KOPT-K1 (cell line): ENCODE data around the gene ADAM11.
A peak's percentile ranks its signal among the peaks of the same experiment; 100 is the strongest.
"Not testable (repeated sequence)": the region's sequence is repeated elsewhere in the genome, so short reads cannot be mapped to it uniquely, and the experiment has no call there.

ENCODE experiments used
- H3K27ac ChIP-seq: fragments of 200-600 bp; sonication (generic); 2 replicates; pipeline ENCODE4 v1.5.1; 2016; ENCODE audit warnings: antibody characterized with exemption, mild to moderate bottlenecking, low read depth, low read length; ENCODE audit not compliant: poor library complexity, severe bottlenecking
- H3K36me3 ChIP-seq: fragments of 200-600 bp; sonication (generic); 2 replicates; pipeline ENCODE4 v1.5.1; 2017; ENCODE audit warnings: antibody characterized with exemption, mild to moderate bottlenecking, low read length, moderate library complexity; ENCODE audit not compliant: insufficient read depth
- H3K9me3 ChIP-seq: fragments of 200-600 bp; sonication (generic); 2 replicates; pipeline ENCODE4 v1.5.1; 2017; ENCODE audit warnings: antibody characterized with exemption, low read length, mild to moderate bottlenecking; ENCODE audit not compliant: insufficient read depth, poor library complexity, severe bottlenecking

Gene ADAM11

GRCh38 chr17:44793885-44794842, 35.4 kb downstream of the ADAM11 start:
- peaks cover 8% of the 10 kb centered on the region; the same call in 1 of the 2 replicates for H3K36me3 ChIP-seq
- no peak overlapping the region for H3K27ac ChIP-seq

GRCh38 chr17:44794851-44795413, 36.1 kb downstream of the ADAM11 start:
- no peaks in the 10 kb centered on the region for H3K9me3 ChIP-seq
- peaks cover 8% of the 10 kb centered on the region; the same call in 1 of the 2 replicates for H3K36me3 ChIP-seq
- H3K27ac ChIP-seq, result no peak overlapping the region

More at GRCh38 chr17:44793885-44794842, 35.4 kb downstream of the ADAM11 start:
- no peaks in the 10 kb centered on the region for H3K9me3 ChIP-seq

- Histone ChIP-seq H3K36me3 (peaks cover 12% of the 10 kb centered on the region), H3K9me3 (no peaks in the 10 kb centered on the region), H3K27ac (no peak overlapping the region)
Measured at GRCh38 chr17:44795421-44795820, 36.6 kb downstream of the ADAM11 start.

GRCh38 chr17:44795928-44796327, 37.1 kb downstream of the ADAM11 start:
- no peaks in the 10 kb centered on the region for H3K9me3 ChIP-seq
- peaks cover 17% of the 10 kb centered on the region for H3K36me3 ChIP-seq
- H3K27ac ChIP-seq, result no peak overlapping the region

GRCh38 chr17:44796731-44797130, 37.9 kb downstream of the ADAM11 start:
- Histone ChIP-seq H3K27ac (no peak overlapping the region), H3K36me3 (peaks cover 25% of the 10 kb centered on the region), H3K9me3 (no peaks in the 10 kb centered on the region)

GRCh38 chr17:44797802-44798201, 39.0 kb downstream of the ADAM11 start:
- Histone ChIP-seq H3K9me3 (no peaks in the 10 kb centered on the region), H3K27ac (peak overlapping the region; percentile 33), H3K36me3 (peaks cover 35% of the 10 kb centered on the region)

- H3K27ac ChIP-seq, result peak overlapping the region; percentile 33
- no peaks in the 10 kb centered on the region for H3K9me3 ChIP-seq
- H3K36me3 ChIP-seq, result peaks cover 40% of the 10 kb centered on the region
Measured at GRCh38 chr17:44798356-44798755, 39.6 kb downstream of the ADAM11 start.

- H3K9me3 ChIP-seq, result no peaks in the 10 kb centered on the region
- H3K27ac ChIP-seq, result no peak overlapping the region
- peaks cover 72% of the 10 kb centered on the region for H3K36me3 ChIP-seq
Measured at GRCh38 chr17:44801880-44802279, 43.1 kb downstream of the ADAM11 start.

- peaks cover 65% of the 10 kb centered on the region for H3K36me3 ChIP-seq
- no peak overlapping the region for H3K27ac ChIP-seq
- no peaks in the 10 kb centered on the region for H3K9me3 ChIP-seq
Measured at GRCh38 chr17:44804302-44805089, 45.7 kb downstream of the ADAM11 start.

GRCh38 chr17:44807093-44807816, 48.5 kb downstream of the ADAM11 start:
- Histone ChIP-seq H3K36me3 (peaks cover 42% of the 10 kb centered on the region), H3K9me3 (no peaks in the 10 kb centered on the region), H3K27ac (no peak overlapping the region)

GRCh38 chr17:44807817-44808155, 49.0 kb downstream of the ADAM11 start:
- peaks cover 37% of the 10 kb centered on the region for H3K36me3 ChIP-seq
- H3K27ac ChIP-seq, result no peak overlapping the region
- no peaks in the 10 kb centered on the region for H3K9me3 ChIP-seq

GRCh38 chr17:44808156-44808555, 49.4 kb downstream of the ADAM11 start:
- Histone ChIP-seq H3K36me3 (peaks cover 35% of the 10 kb centered on the region), H3K27ac (no peak overlapping the region), H3K9me3 (no peaks in the 10 kb centered on the region)

- H3K36me3 ChIP-seq, result peaks cover 28% of the 10 kb centered on the region
- not testable (repeated sequence) for H3K9me3 ChIP-seq, H3K27ac ChIP-seq
Measured at GRCh38 chr17:44808656-44809388, 50.0 kb downstream of the ADAM11 start.

- Histone ChIP-seq H3K36me3 (no peaks in the 10 kb centered on the region; the same call in 1 of the 2 replicates), H3K27ac (no peak overlapping the region), H3K9me3 (no peaks in the 10 kb centered on the region)
Measured at GRCh38 chr17:44812263-44812662, 53.5 kb downstream of the ADAM11 start.
